Gastrocnemius medialis (tissue), 4 donors: ENCODE data around the gene SEMA3A. TPM values are rescaled to one million over a fixed set of nuclear protein-coding genes. Genes with fewer than 3 reads are reported as not detected.
"Not testable (repeated sequence)": the region's sequence is repeated elsewhere in the genome, so short reads cannot be mapped to it uniquely, and the experiment has no call there.

Source experiments
- ATAC-seq, 2 donors: fragments of 150-250 bp; one replicate each; pipeline ENCODE4 v1.9.1; 2016
- DNase-seq, 2 donors: peaks; one replicate each; pipeline ENCODE4 v3.0.0-alpha.2; 2019
- H3K27ac ChIP-seq, 4 donors: fragments of 200-600 bp; sonication (generic); 1 replicate in 1 of 4; 2 replicates in 3 of 4; pipeline ENCODE4 v1.5.1; 2016 to 2018; ENCODE audit warnings: mild to moderate bottlenecking in 2 of 4, moderate library complexity in 1 of 4
- H3K27me3 ChIP-seq, 3 donors: fragments of 200-600 bp; sonication (generic) in 2 of 3; 1 replicate in 1 of 3; 2 replicates in 2 of 3; pipeline versions ENCODE4 v1.5.1 to v1.6.0; 2016 to 2019; ENCODE audit warnings: mild to moderate bottlenecking in 1 of 3, moderate library complexity in 1 of 3
- H3K36me3 ChIP-seq, 2 donors: fragments of 200-600 bp; sonication (generic) in 1 of 2; one replicate each; pipeline ENCODE4 v1.5.1; 2017 to 2018
- H3K4me1 ChIP-seq, 2 donors: fragments of 200-600 bp; sonication (generic) in 1 of 2; one replicate each; pipeline ENCODE4 v1.5.1; 2016 to 2017; ENCODE audit warnings: mild to moderate bottlenecking in 2 of 2
- H3K4me3 ChIP-seq, 4 donors: fragments of 200-600 bp; sonication (generic) in 3 of 4; 1 replicate in 1 of 4; 2 replicates in 3 of 4; pipeline ENCODE4 v1.5.1; 2016 to 2019; ENCODE audit warnings: mild to moderate bottlenecking in 2 of 4
- H3K9me3 ChIP-seq, 3 donors: fragments of 200-600 bp; sonication (generic) in 2 of 3; 1 replicate in 1 of 3; 2 replicates in 2 of 3; pipeline ENCODE4 v1.5.1; 2016 to 2019
- POLR2A ChIP-seq, 2 donors: fragments of 450-650 bp; IDR thresholded peaks; one replicate each; pipeline ENCODE4 v1.6.1; 2017; ENCODE audit warnings: antibody characterized with exemption in 2 of 2, mild to moderate bottlenecking in 2 of 2, moderate library complexity in 2 of 2
- in situ Hi-C, 4 donors: fragments of 200-750 bp; cut with MboI; loops; one replicate each; pipeline versions ENCODE4 v1.15.0 to v1.8.0; 2017; ENCODE audit warnings: low sequenced_read_pairs in 4 of 4
- intact Hi-C: fragments of 100-400 bp; cut with DNase I; formaldehyde crosslinking; loops from one replicate; pipeline ENCODE4 v1.15.1; 2023; ENCODE audit warnings: low total_unique reads
- total RNA-seq, 4 donors: library from RNA; depleted of rRNA; stranded (reverse); fragments of >200 nt; gene quantifications; one replicate each; pipeline versions ENCODE4 v1.1.0 to v1.2.3, GENCODE V29; 2016
- TF ChIP-seq, protein P1 (sequence below), 5 experiments: fragments of 450-650 bp in 3 of 5; fragments of 200-600 bp in 2 of 5; sonication (generic) in 2 of 5; IDR thresholded peaks in 4 of 5; conservative IDR thresholded peaks in 1 of 5; 1 replicate in 4 of 5; 2 replicates in 1 of 5; pipeline ENCODE4 v1.5.1; 2016 to 2019; ENCODE audit warnings: antibody characterized with exemption in 5 of 5, mild to moderate bottlenecking in 3 of 5, moderate library complexity in 3 of 5

Gene SEMA3A
- total RNA-seq, 4 donors from 2014 or later = 0.07 to 0.29 (median 0.13) TPM

DNA sequence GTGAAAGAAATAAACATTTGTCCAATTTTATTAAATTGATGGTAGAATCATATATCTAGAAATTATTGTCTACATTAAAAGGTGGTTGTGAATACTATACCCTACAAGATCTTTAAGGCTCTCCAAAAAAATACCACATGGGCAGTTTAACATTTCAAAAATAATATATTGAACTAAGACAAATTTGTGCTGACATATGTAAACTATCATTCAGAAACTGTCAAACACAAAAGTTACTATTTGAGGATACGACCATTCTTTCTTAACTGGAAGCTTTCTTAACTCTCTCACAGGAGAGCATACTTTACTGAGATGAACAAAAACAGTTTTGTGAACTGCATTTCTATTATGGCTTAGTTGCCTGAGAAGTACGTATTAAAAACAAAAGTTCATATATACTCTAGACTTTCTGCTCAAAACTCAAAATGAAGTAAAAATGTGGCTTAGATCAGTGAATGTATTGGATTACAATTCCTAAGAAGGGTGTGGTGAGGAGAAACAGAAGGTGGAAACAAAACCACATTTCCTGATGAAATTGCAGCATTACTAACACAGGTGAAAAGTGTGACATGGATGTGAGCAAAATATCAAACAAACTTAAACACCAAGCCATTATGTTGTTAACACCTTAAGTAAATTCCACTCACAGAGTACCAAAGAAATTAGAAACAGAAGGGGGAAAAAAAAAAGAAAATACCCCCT is 138.5 kb downstream of the SEMA3A start:
- Histone ChIP-seq H3K27me3 (no peaks in the 10 kb centered on the region), H3K4me3 (no peak overlapping the region), H3K36me3 (no peaks in the 10 kb centered on the region), H3K27ac (no peak overlapping the region), H3K4me1 (no peaks in the 10 kb centered on the region), H3K9me3 (no peaks in the 10 kb centered on the region)
- DNase-seq (no peak), ATAC-seq (no peak)
- in situ Hi-C loops = no loop called here
- intact Hi-C loops = no loop called here
- no peak for TF ChIP-seq POLR2A (IDR thresholded peaks at IDR 0.05)
- TF ChIP-seq, protein P1, sequence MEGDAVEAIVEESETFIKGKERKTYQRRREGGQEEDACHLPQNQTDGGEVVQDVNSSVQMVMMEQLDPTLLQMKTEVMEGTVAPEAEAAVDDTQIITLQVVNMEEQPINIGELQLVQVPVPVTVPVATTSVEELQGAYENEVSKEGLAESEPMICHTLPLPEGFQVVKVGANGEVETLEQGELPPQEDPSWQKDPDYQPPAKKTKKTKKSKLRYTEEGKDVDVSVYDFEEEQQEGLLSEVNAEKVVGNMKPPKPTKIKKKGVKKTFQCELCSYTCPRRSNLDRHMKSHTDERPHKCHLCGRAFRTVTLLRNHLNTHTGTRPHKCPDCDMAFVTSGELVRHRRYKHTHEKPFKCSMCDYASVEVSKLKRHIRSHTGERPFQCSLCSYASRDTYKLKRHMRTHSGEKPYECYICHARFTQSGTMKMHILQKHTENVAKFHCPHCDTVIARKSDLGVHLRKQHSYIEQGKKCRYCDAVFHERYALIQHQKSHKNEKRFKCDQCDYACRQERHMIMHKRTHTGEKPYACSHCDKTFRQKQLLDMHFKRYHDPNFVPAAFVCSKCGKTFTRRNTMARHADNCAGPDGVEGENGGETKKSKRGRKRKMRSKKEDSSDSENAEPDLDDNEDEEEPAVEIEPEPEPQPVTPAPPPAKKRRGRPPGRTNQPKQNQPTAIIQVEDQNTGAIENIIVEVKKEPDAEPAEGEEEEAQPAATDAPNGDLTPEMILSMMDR (IDR thresholded peaks at IDR 0.05 in 4 of 5, conservative IDR thresholded peaks at IDR 0.05 in 1 of 5) = no peak

DNA sequence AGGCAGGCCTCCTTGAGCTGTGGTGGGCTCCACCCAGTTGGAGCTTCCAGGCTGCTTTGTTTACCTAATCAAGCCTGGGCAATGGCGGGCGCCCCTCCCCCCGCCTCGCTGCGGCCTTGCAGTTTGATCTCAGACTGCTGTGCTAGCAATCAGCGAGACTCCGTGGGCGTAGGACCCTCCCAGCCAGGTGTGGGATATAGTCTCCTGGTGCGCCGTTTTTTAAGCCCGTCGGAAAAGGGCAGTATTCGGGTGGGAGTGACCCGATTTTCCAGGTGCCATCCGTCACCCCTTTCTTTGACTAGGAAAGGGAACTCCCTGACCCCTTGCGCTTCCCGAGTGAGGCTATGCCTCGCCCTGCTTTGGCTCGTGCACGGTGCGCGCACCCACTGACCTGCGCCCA is 139.4 kb downstream of the SEMA3A start:
- H3K27ac ChIP-seq, H3K4me3 ChIP-seq, DNase-seq, H3K9me3 ChIP-seq, H3K36me3 ChIP-seq, ATAC-seq, H3K27me3 ChIP-seq, intact Hi-C loops, in situ Hi-C loops, H3K4me1 ChIP-seq: not testable (repeated sequence)

DNA sequence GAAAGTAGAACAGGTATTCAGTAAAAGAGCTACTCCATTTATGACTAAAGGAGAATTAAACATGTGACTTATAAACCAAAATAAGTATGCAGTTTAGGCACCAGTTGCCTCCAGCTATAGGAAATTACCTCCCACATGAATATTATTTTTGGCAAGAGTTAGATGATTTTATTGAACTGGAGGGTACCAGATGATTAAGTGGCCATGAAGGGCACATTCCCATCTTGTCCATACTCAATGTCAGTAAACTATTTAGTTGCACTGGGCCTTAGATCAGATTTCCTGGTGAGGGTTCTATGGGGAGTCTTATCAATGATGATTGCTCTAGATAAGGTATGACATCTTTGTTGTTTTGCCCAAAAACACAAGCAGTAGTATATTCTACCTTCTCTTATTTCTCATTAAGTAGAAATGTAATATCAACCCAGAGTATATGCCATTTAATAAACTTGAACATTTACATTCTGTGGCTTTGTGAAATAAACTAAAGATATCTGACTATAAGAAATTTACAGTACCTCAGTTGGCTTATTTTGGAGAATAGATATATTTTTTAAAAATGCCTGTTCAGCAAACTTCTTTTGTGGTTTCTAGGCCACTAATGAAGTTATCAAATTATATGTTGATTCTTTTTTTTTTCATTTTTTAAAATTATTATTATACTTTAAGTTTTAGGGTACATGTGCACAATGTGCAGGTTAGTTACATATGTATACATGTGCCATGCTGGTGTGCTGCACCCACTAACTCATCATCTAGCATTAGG is 145.3 kb downstream of the SEMA3A start:
- H3K36me3 ChIP-seq = no peaks in the 10 kb centered on the region
- ATAC-seq = no peak
- no peak overlapping the region for H3K4me3 ChIP-seq
- H3K27me3 ChIP-seq = no peaks in the 10 kb centered on the region
- H3K4me1 ChIP-seq = no peaks in the 10 kb centered on the region
- in situ Hi-C loops = no loop called here
- intact Hi-C loops = no loop called here
- TF ChIP-seq, protein P1 (IDR thresholded peaks at IDR 0.05 in 4 of 5, conservative IDR thresholded peaks at IDR 0.05 in 1 of 5) = no peak
- no peak for TF ChIP-seq POLR2A (IDR thresholded peaks at IDR 0.05)
- no peak overlapping the region for H3K27ac ChIP-seq
- H3K9me3 ChIP-seq = no peaks in the 10 kb centered on the region
- DNase-seq = no peak

DNA sequence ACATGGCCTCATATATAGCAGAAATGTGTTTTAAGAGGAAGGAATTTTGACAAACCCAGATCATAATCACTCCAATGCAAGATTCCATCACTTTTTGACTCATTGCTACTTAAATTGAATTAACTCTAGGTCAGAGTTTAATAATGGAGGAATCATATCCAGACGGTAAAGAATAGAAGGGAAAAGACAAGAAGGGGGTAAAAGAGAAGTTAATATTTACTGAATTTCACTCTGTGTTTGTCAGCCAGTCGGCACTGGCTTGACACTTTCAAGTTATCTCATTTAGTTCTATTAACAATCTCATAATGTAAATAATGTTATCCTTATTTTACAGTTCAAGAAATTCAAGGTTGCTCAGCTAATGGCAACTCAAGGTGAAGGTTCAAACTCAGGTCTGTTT is 147.5 kb downstream of the SEMA3A start:
- H3K27me3 ChIP-seq = no peaks in the 10 kb centered on the region

DNA sequence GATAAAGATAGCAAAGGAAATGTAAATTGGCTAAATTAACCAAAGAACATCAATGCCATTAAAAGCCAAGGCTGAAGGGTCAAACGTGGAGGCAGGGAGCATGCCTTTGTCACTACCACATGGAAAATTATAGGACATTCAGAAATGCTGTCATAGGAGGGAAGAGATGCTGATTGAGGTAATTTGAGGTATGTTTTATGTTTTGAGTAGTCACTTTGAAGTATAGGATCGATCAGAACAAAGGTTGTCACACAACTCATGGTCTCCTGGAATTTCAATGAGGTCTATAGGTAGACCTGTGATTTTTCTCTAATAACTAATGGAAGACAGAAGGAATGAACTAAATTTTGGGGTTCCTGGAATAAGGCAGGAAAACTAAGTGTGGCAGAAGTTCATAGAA is 149.8 kb downstream of the SEMA3A start:
- ATAC-seq = no peak
- DNase-seq = no peak
- intact Hi-C loops = no loop called here
- H3K27me3 ChIP-seq = no peaks in the 10 kb centered on the region
- no peak overlapping the region for H3K27ac ChIP-seq
- H3K36me3 ChIP-seq = no peaks in the 10 kb centered on the region
- H3K9me3 ChIP-seq = no peaks in the 10 kb centered on the region
- in situ Hi-C loops = no loop called here
- TF ChIP-seq, protein P1 (IDR thresholded peaks at IDR 0.05 in 4 of 5, conservative IDR thresholded peaks at IDR 0.05 in 1 of 5) = no peak
- no peak for TF ChIP-seq POLR2A (IDR thresholded peaks at IDR 0.05)
- no peaks in the 10 kb centered on the region for H3K4me1 ChIP-seq
- H3K4me3 ChIP-seq = no peak overlapping the region

More for the DNA sequence above, 147.5 kb downstream of the SEMA3A start:
- Histone ChIP-seq H3K27ac (no peak overlapping the region), H3K4me3 (no peak overlapping the region), H3K4me1 (no peaks in the 10 kb centered on the region), H3K36me3 (no peaks in the 10 kb centered on the region), H3K9me3 (no peaks in the 10 kb centered on the region)
- in situ Hi-C loops = no loop called here
- intact Hi-C loops = no loop called here
- DNase-seq = no peak
- no peak for TF ChIP-seq POLR2A (IDR thresholded peaks at IDR 0.05)
- TF ChIP-seq, protein P1 (IDR thresholded peaks at IDR 0.05 in 4 of 5, conservative IDR thresholded peaks at IDR 0.05 in 1 of 5) = no peak
- no peak for ATAC-seq
